Tibial artery (tissue), 4 donors: ENCODE results near the gene SLC27A1.

ENCODE experiments used
- DNase-seq, 2 donors: peaks; one replicate each; pipeline ENCODE4 v3.0.0-alpha.2; 2019
- H3K27ac ChIP-seq, 2 donors: fragments of 200-600 bp; sonication (generic) in 1 of 2; 1 replicate in 1 of 2; 2 replicates in 1 of 2; pipeline ENCODE4 v1.5.1; 2018 to 2019; ENCODE audit warnings: mild to moderate bottlenecking in 1 of 2
- H3K27me3 ChIP-seq, 2 donors: fragments of 200-600 bp; sonication (generic) in 1 of 2; one replicate each; pipeline versions ENCODE4 v1.5.1 to v1.6.0; 2016 to 2019
- H3K36me3 ChIP-seq, 3 donors: fragments of 200-600 bp; sonication (generic) in 2 of 3; one replicate each; pipeline ENCODE4 v1.5.1; 2016 to 2019; ENCODE audit warnings: mild to moderate bottlenecking in 2 of 3
- H3K4me1 ChIP-seq, 4 donors: fragments of 200-600 bp; sonication (generic) in 2 of 4; 1 replicate in 3 of 4; 2 replicates in 1 of 4; pipeline ENCODE4 v1.5.1; 2016 to 2019
- H3K4me3 ChIP-seq, 2 donors: fragments of 200-600 bp; sonication (generic) in 1 of 2; 1 replicate in 1 of 2; 2 replicates in 1 of 2; pipeline ENCODE4 v1.5.1; 2018 to 2019; ENCODE audit warnings: mild to moderate bottlenecking in 2 of 2
- H3K9me3 ChIP-seq, 3 donors: fragments of 200-600 bp; sonication (generic) in 1 of 3; one replicate each; pipeline ENCODE4 v1.5.1; 2016 to 2019
- intact Hi-C: fragments of 100-400 bp; cut with DNase I; formaldehyde crosslinking; loops from one replicate; pipeline ENCODE4 v1.15.0; 2023; ENCODE audit warnings: low total_unique reads
- TF ChIP-seq, protein P1 (sequence below), 2 experiments: fragments of 200-600 bp in 1 of 2; fragments of 450-650 bp in 1 of 2; IDR thresholded peaks; one replicate each; pipeline ENCODE4 v1.5.1; 2017 to 2019; ENCODE audit warnings: antibody characterized with exemption in 2 of 2, mild to moderate bottlenecking in 1 of 2, moderate library complexity in 1 of 2

The SLC27A1 gene

DNA sequence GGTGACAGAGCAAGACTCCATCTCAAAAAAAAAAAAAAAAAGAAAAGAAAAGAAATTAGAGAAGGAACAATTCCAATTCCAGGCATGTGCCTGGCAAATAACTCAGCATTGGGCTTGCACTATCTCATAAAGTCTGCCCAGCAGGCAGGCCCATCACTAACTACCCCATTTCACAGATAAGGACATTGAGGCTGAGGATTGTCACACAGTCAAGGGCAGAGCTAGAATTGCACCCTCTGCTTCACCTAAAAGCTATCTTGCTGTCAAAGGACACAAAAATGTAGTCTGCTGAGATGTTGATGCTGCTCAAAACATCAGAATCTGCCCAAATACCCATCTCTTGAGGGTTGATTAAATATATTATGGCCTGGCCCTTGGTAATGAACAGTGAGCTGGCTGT, 64.4 kb downstream of the SLC27A1 start:
- no peak for DNase-seq
- intact Hi-C loops = no loop called here
- H3K9me3 ChIP-seq = no peaks in the 10 kb centered on the region

GRCh38 chr19:17536955-17537354, 66.6 kb downstream of the SLC27A1 start:
- no peaks in the 10 kb centered on the region for H3K36me3 ChIP-seq
- no peaks in the 10 kb centered on the region for H3K9me3 ChIP-seq
- peaks cover 0 to 15% (median 13%) of the 10 kb centered on the region in 4 donors for H3K4me1 ChIP-seq
- H3K27ac ChIP-seq = no peak overlapping the region
- intact Hi-C loops = no loop called here
- TF ChIP-seq, protein P1, sequence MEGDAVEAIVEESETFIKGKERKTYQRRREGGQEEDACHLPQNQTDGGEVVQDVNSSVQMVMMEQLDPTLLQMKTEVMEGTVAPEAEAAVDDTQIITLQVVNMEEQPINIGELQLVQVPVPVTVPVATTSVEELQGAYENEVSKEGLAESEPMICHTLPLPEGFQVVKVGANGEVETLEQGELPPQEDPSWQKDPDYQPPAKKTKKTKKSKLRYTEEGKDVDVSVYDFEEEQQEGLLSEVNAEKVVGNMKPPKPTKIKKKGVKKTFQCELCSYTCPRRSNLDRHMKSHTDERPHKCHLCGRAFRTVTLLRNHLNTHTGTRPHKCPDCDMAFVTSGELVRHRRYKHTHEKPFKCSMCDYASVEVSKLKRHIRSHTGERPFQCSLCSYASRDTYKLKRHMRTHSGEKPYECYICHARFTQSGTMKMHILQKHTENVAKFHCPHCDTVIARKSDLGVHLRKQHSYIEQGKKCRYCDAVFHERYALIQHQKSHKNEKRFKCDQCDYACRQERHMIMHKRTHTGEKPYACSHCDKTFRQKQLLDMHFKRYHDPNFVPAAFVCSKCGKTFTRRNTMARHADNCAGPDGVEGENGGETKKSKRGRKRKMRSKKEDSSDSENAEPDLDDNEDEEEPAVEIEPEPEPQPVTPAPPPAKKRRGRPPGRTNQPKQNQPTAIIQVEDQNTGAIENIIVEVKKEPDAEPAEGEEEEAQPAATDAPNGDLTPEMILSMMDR (IDR thresholded peaks at IDR 0.05) = no peak
- DNase-seq = no peak
- H3K27me3 ChIP-seq = peaks cover 0 to 37% of the 10 kb centered on the region in 2 donors
- H3K4me3 ChIP-seq = no peak overlapping the region

More for the DNA sequence above, 64.4 kb downstream of the SLC27A1 start:
- no peaks in the 10 kb centered on the region for H3K36me3 ChIP-seq
- TF ChIP-seq, protein P1 (IDR thresholded peaks at IDR 0.05) = no peak
- H3K4me3 ChIP-seq = no peak overlapping the region
- H3K27ac ChIP-seq = no peak overlapping the region
- H3K27me3 ChIP-seq = peaks cover 0 to 50% of the 10 kb centered on the region in 2 donors
- H3K4me1 ChIP-seq = peaks cover 0 to 14% (median 11%) of the 10 kb centered on the region in 4 donors

DNA sequence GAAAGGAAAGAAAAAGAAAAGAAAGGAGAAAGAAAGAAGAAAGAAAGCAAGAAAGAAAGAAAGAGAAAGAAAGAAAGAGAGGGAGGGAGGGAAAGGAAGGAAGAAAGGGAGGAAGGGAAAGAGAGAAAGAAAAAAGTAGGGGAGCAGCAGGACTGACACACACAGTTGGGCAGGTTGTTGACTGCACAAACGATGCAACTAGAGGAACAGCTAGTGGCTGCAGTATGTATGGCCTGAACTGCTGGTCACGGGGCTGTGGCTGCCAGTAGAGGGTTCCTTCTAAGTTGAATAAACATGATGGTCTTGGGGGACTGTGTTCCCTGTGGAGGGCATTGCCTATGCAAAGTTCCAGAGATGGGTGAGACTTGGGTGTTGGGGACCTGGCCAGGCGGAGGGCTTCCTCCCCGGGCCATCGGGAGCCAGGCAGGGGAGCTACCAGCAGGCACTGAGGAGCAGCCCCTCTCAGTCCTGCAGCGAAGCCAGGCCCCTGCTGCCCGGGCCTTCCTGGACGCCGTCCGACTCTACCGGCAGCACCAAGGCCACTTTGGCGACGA, 68.4 kb downstream of the SLC27A1 start:
- peaks cover 0 to 15% (median 13%) of the 10 kb centered on the region in 4 donors for H3K4me1 ChIP-seq
- H3K9me3 ChIP-seq = no peaks in the 10 kb centered on the region
- H3K27ac ChIP-seq = no peak overlapping the region
- intact Hi-C loops = no loop called here
- H3K4me3 ChIP-seq = peak overlapping the region; percentile 37 to 56
- TF ChIP-seq, protein P1 (IDR thresholded peaks at IDR 0.05) = no peak
- peaks cover 0 to 21% of the 10 kb centered on the region in 2 donors for H3K27me3 ChIP-seq
- no peaks in the 10 kb centered on the region for H3K36me3 ChIP-seq
- no peak for DNase-seq

DNA sequence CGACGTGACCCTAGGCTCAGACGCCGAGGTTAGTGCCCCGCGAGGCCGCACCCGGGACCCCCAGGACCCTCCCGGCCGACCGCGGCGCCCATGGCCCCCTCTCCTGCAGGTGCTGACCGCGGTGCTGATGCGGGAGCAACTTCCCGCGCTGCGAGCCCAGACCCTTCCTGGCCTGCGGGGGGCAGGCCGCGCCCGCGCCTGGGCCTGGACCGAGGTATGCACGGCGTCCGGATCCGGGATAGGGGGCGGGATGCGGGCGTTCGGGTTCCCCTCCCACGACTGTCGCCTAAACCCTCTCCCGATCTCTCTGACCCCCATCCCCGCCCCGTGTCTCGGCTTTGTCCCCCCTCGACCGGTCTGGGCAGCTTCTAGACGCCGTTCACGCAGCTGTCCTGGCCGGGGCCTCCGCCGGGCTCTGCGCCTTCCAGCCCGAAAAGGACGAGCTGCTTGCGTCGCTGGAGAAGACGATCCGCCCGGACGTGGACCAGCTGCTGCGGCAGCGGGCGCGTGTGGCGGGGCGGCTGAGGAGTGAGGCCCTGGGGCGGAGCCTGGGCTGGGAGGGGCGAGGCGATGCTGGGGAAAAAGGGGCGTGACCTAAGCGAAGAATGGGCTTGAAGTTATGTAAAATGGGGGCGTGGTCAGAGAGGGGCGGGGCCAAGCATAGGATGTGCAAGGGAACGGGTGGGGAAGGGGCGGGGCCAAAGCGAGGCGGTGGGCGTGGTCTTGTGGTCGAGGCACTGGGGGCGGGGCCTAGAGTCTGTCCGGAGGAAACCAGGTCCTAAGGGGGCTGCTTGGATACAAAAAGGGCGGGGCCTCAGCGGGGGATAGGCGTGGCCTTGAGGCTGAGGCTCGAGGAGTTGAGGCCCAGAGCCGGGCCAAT, 69.2 kb downstream of the SLC27A1 start:
- Histone ChIP-seq H3K9me3 (no peaks in the 10 kb centered on the region), H3K36me3 (no peaks in the 10 kb centered on the region), H3K4me1 (peaks cover 0 to 15% (median 13%) of the 10 kb centered on the region in 4 donors), H3K4me3 (peak overlapping the region; percentile 37 to 56), H3K27ac (peak overlapping the region in 1 of 2 donors; percentile 13), H3K27me3 (peaks cover 0 to 14% of the 10 kb centered on the region in 2 donors)
- intact Hi-C loops = no loop called here
- DNase-seq = peak; percentile 92 to 94
- TF ChIP-seq, protein P1 (IDR thresholded peaks at IDR 0.05) = peak in 1 of 2 experiments; percentile 29

GRCh38 chr19:17540174-17540573, 69.8 kb downstream of the SLC27A1 start:
- no peak overlapping the region for H3K27ac ChIP-seq

More at GRCh38 chr19:17540174-17540573, 69.8 kb downstream of the SLC27A1 start:
- intact Hi-C loops = no loop called here
- Histone ChIP-seq H3K4me1 (peaks cover 0 to 15% (median 13%) of the 10 kb centered on the region in 4 donors), H3K9me3 (no peaks in the 10 kb centered on the region), H3K4me3 (no peak overlapping the region), H3K27me3 (peaks cover 0 to 14% of the 10 kb centered on the region in 2 donors), H3K36me3 (no peaks in the 10 kb centered on the region)
- DNase-seq = no peak
- TF ChIP-seq, protein P1 (IDR thresholded peaks at IDR 0.05) = no peak
